Neutrophil (primary cell): ENCODE data around the gene FBXW4.

ENCODE experiments used
- H3K27ac ChIP-seq: fragments of 200-600 bp; sonication (generic); 2 replicates; pipeline ENCODE4 v1.5.1; 2016; ENCODE audit warnings: mild to moderate bottlenecking, moderate library complexity
- H3K27me3 ChIP-seq: fragments of 200-600 bp; sonication (generic); 2 replicates; pipeline ENCODE4 v1.6.0; 2016; ENCODE audit warnings: mild to moderate bottlenecking
- H3K36me3 ChIP-seq: fragments of 200-600 bp; sonication (generic); 2 replicates; pipeline ENCODE4 v1.5.1; 2017
- H3K4me1 ChIP-seq, 2 experiments: fragments of 200-600 bp in 1 of 2; sonication (generic) in 1 of 2; 1 replicate in 1 of 2; 2 replicates in 1 of 2; pipeline versions ENCODE4 v1.5.1 to v1.6.1; 2013 to 2016; ENCODE audit warnings: low read depth in 1 of 2, low read length in 1 of 2, mild to moderate bottlenecking in 1 of 2, moderate library complexity in 1 of 2; ENCODE audit not compliant: control insufficient read depth in 1 of 2, insufficient read depth in 1 of 2
- H3K4me3 ChIP-seq, 2 experiments: fragments of 200-600 bp in 1 of 2; sonication (generic) in 1 of 2; 1 replicate in 1 of 2; 2 replicates in 1 of 2; pipeline ENCODE4 v1.5.1; 2013 to 2016; ENCODE audit warnings: low read depth in 1 of 2, low read length in 1 of 2, mild to moderate bottlenecking in 1 of 2, moderate library complexity in 1 of 2
- H3K9me3 ChIP-seq: fragments of 200-600 bp; sonication (generic); 2 replicates; pipeline ENCODE4 v1.5.1; 2016
- TF ChIP-seq, protein P1 (sequence below): fragments of 200-600 bp; sonication (generic); IDR thresholded peaks from 2 replicates; pipeline ENCODE4 v1.5.1; 2016; ENCODE audit warnings: antibody characterized with exemption

The FBXW4 gene

DNA sequence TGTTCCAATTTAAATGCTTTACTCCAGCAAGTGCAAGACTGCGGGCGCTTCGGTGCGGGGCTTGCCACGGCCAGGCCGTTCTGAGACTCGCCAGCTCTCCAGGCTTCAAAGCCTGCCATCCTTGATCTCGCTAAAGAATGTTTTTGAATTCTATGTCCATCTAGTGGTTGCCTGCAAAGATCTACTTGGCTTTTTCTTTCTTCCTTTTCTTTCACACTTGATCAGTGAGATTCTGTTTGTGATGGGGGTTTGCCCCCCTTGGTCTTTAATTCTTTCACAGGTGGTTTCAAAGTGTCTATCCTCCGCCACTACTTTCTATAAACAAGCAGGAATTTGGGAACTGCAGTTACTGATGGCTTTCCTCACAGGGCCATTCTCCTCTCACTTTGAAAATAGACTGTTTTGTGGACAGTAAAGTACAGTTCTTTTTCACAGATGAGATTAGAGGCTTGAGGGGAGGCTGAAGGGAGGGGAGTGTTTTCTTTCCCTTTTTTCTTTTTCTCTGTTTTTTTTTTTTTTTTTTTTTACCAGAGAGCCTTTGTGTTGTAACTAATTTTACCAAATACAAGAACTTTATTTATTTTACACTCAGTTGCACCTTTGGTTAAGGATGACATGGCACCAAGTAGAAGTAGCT is 15.2 kb upstream of the FBXW4 start:
- Histone ChIP-seq H3K27ac (no peak overlapping the region), H3K9me3 (no peaks in the 10 kb centered on the region), H3K27me3 (peaks cover 68% of the 10 kb centered on the region), H3K4me3 (no peak overlapping the region), H3K36me3 (no peaks in the 10 kb centered on the region), H3K4me1 (no peaks in the 10 kb centered on the region)
- TF ChIP-seq, protein P1, sequence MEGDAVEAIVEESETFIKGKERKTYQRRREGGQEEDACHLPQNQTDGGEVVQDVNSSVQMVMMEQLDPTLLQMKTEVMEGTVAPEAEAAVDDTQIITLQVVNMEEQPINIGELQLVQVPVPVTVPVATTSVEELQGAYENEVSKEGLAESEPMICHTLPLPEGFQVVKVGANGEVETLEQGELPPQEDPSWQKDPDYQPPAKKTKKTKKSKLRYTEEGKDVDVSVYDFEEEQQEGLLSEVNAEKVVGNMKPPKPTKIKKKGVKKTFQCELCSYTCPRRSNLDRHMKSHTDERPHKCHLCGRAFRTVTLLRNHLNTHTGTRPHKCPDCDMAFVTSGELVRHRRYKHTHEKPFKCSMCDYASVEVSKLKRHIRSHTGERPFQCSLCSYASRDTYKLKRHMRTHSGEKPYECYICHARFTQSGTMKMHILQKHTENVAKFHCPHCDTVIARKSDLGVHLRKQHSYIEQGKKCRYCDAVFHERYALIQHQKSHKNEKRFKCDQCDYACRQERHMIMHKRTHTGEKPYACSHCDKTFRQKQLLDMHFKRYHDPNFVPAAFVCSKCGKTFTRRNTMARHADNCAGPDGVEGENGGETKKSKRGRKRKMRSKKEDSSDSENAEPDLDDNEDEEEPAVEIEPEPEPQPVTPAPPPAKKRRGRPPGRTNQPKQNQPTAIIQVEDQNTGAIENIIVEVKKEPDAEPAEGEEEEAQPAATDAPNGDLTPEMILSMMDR = no peak

DNA sequence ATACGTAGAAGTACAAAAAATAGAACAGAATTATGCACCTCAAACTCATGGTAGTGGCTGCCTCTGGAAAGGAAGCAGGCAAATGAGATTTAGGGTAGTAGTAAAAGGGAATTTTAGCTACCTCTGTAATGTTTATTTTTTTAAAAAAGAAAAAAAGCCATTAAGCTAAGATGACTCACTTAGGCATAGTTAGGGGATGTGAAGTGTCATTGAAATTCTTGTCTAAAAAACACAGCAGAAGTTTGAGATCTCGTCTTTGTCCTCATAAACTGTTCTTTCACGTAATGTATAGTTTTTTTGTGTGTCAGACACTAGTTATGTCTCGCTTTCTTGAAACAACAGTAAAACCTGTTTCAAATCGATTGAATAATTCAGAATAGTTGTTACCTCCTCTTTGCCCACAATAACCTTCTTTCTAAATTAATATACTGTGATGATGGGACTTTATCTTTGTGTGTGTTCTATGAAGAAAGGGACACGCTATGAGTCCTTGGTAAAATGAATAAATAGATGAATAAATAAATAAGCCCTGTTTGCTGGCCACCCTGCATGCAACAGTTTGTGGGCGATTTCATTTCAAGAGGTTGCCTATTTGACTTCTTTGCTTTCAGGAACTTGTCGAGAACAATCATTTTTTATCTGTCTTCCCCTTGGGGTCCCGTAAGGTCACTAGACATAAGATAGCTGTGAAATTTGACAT is 14.5 kb upstream of the FBXW4 start:
- Histone ChIP-seq H3K9me3 (no peaks in the 10 kb centered on the region), H3K27ac (no peak overlapping the region), H3K4me1 (no peaks in the 10 kb centered on the region), H3K36me3 (no peaks in the 10 kb centered on the region), H3K27me3 (peaks cover 74% of the 10 kb centered on the region), H3K4me3 (no peak overlapping the region)
- TF ChIP-seq, protein P1 = no peak

DNA sequence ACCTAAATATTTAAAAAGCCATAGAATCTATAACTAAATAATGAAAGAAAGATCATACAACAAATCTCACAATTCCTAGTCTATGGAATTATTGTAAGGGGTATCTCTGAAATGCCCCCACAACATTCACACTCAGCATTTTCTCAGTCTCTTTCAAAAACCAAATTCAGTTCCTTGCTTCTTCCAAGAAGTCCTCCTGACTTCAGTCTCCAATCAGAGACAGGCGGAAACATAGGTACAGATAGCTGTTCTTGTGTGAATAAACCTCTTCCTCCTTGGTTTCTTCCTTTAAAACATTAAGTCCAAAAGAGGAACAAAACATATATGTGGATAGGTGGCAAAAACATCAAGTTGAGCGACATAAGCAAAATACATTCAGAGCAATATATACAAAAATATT is 13.9 kb upstream of the FBXW4 start:
- Histone ChIP-seq H3K9me3 (no peaks in the 10 kb centered on the region), H3K27me3 (peaks cover 78% of the 10 kb centered on the region), H3K27ac (no peak overlapping the region), H3K4me1 (no peaks in the 10 kb centered on the region), H3K4me3 (no peak overlapping the region), H3K36me3 (no peaks in the 10 kb centered on the region)
- TF ChIP-seq, protein P1 = no peak

DNA sequence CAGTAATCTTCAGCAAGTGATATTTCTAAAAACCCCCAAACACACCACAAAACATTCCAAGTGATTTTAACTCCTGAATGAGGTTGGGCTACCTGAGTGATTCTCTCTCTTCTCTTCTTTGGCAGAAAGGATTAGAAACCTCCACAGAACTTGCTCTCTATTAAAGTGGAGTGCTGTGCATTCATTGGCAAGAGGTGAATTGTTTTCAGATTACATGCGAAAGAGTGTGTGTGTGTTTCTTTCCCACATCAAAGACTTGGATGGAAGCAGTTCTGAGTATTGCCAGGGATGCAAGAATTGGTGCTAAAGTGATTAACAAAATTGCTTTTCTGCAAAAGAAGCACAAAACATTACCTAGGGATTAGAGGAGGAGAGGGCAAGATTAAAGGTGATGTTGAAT is 13.1 kb upstream of the FBXW4 start:
- Histone ChIP-seq H3K4me3 (no peak overlapping the region), H3K27ac (no peak overlapping the region)

DNA sequence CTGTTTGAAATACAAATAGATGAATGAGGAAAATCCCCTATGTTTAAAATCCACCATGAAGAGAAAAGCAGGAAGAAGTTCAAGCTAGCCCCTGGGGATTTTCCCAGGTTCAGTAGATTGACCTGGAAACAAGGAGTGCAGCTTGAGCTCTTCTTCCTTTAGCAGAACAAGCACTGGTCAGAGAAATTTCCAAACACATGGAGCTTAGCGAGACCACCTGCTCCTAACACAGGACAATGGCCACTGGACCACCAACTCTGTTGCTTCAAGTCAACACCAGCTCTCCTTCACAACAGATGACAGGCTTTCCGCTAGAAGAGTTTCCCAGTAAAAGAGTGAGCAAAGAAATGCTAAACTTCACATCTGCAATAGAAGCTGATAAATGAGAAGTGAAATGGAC is 9.4 kb upstream of the FBXW4 start:
- peaks cover 48% of the 10 kb centered on the region for H3K27me3 ChIP-seq

More for the DNA sequence above, 13.1 kb upstream of the FBXW4 start:
- Histone ChIP-seq H3K9me3 (no peaks in the 10 kb centered on the region), H3K4me1 (no peaks in the 10 kb centered on the region), H3K27me3 (peaks cover 77% of the 10 kb centered on the region), H3K36me3 (no peaks in the 10 kb centered on the region)
- TF ChIP-seq, protein P1 = no peak

More for the DNA sequence above, 9.4 kb upstream of the FBXW4 start:
- H3K4me3 ChIP-seq = no peak overlapping the region
- no peaks in the 10 kb centered on the region for H3K4me1 ChIP-seq
- no peak overlapping the region for H3K27ac ChIP-seq
- TF ChIP-seq, protein P1 = no peak
- no peaks in the 10 kb centered on the region for H3K36me3 ChIP-seq
- no peaks in the 10 kb centered on the region for H3K9me3 ChIP-seq
